CD1c-positive myeloid dendritic cell (primary cell): ENCODE measurements around the gene LIPC.

Source experiments
- DNase-seq: peaks from one replicate; pipeline ENCODE4 v3.0.0-alpha.2; 2016; ENCODE audit errors: extremely low spot score

Gene LIPC

DNA sequence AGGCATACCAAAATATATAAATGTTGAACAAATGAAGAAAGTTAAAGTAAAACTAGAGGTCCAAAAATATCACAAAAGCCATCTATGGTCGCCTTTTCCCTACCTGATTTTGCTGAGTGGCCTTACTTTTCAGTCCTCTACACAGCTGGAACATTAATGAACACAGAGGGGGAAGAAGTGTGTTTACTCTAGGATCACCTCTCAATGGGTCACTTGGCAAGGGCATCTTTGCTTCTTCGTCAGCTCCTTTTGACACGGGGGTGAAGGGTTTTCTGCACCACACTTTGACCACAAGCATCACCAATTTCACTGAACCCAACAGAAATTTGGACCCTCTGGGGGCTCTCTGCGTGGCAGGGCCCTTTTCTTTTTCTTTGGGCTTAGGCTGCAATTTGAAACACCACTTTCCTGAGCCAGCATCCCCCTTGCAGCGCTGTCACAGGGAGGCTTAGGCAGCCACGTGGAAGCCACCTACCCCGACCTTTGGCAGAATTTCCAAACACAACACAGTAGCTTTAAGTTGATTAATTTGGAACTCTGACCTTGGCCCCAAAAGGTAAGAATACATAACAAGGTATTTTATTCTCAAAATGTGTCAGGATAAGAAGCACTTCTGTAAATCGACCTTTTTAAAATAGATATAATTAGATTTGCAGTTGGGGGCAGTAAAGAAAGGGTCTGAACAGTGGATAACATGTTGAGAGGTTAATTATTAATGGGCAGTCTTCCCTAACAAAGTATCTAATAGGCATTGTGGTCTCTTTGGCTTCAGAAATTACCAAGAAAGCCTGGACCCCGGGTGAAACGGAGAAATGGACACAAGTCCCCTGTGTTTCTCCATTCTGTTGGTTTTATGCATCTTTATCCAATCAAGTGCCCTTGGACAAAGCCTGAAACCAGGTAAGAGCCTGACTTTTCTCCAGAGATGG lies at the start of gene LIPC:
TSS of gene LIPC (plus strand) at position 771 of the 929 bp plus-strand sequence. CDS start at position 813, 42 bp downstream.
- no peak for DNase-seq

DNA sequence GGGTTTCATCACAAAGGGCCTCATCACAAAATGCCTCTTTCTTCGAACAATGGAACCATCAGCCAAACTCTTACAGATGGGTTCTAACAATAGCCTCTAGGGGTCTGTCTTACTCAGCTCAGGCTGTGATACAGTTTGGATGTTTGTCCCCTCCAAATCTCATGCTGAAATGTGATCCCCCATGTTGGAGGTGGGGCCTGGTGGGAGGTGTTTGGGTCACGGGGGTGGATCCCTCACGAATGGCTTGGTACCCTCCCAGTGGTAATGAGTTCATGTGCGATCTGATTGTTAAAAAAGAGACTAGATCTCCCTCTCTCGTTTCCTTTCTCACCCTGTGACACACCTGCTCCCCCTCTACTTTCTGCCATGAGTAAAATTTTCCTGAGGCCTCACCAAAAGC lies 47.9 kb upstream of the LIPC start:
- DNase-seq = no peak

DNA sequence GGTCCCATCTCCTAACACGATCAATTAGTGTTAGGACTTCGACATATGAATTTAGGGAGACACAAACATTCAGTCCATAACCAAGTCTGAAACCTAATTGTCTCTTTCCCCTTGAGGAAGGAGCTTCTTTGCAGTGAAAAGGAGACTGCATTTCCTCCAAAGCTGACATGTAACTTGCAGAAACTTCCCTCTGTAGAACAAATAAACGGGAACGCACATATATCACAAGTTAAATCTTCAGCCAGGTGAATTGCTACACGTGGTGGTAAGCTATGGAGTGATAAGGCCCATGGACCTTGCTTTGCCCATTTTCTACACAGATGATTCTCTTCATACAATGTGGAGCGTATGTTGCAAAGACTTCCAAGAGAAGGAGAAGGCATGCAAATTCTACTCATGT lies 47.1 kb upstream of the LIPC start:
- no peak for DNase-seq

DNA sequence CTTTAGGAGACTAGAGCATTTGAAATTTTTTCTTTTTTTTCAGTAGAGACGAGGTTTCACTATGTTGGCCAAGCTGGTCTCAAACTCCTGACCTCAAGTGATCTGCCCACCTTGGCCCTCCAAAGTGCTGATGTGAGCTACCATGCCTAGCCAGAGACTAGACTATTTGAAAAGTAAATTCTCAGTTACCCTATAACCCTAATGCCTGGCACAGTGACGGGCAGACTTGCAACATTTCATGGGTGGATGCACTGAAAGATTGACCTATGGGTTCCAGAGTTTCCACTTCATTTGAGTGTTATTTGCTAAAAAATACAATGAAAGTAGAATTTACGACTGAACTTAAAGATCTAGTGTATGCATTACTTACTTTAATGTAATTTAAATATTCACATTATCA lies 45.7 kb upstream of the LIPC start:
- no peak for DNase-seq

DNA sequence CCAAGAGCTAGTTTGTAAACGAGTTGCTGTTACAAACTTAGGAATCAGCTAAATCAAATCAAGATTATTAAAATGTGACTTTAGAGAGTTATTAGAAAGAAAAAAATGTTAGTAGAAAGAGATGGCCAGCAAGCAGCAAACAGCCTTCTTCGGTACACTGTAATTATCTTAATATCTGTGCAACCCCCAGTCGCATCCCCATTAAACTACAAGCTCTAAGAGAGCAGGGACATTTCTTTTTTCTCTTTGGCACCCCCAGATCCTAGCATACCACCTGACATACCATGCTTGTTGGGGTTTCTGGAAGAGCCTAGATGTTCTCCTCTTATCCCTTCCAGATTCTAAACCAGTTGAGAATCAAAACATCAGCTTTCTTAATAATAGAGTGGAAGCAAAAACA lies 45.1 kb upstream of the LIPC start:
- DNase-seq = no peak

DNA sequence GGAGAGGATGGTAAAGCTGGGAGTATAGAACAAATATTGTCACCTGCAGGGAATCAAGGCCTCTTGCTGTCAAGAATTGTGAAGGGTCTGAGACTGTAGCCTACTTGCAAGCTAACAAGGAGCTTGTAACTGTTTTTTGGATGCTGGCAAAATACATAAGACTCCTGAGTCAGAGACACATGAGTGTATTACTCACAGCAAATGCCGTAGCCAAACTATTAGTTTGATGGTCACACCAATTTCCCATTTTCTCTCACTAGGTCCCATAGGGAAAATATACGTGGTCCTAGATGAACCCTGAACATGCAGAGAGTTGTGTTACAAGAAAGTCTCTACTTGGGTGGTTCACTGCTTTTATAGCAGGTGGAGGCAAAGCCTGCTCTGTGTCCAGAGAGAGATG lies 44.7 kb upstream of the LIPC start:
- DNase-seq = no peak

DNA sequence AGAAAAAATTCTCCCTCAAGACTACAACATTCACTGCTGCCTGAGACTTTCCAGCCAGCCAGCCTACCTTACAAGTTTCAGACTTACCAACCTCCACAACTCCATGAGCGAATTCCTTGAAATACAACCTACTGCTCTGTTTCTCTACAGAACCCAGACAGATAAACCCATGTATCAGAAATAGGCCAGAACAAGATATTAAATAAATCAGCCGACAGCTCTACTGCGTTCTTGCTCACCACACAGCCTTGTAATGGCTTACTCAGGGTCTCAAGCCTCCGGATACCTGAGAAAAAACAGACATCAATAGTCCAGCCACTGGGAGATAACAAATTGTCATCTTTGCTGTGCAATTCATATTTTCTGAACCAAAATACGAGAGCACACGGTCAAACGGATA lies 43.6 kb upstream of the LIPC start:
- DNase-seq = no peak

DNA sequence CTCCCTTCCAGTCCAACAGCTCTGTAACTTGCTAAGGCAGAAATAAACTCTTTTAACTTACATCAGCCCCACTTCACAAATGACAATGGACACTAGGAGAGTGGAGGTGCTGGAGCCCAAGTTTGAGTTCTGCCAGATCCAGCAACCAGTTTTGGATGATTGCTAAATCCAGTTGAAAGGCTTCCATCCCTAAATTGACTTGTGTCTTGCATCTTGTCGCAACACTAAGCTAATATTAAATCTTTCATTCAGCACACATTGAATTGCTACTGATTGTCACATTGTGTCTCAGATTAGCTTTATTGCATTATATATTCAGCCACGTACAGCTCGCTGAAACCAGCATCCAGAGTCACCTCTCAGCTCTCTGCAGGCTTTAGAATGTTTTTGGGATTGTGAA lies 41.7 kb upstream of the LIPC start:
- DNase-seq = no peak

DNA sequence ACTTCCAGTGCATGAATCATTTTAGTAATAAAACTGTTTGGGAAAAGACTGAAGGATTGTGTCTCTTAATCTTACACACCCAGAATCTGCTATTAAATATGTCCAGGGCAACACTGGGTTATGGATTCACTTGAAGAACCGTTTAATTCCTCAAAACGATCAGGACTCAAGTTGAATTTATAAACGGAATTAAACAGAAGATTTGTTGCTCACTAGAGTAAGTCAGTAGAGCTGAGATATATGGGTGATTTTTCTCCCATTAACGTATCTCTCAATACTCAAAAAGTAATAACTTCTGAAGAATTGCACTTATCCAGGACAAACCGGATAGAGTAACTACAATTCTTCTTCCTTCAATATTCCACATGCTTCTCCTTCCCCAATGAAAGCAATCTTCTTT lies 41.1 kb upstream of the LIPC start:
- DNase-seq = no peak

DNA sequence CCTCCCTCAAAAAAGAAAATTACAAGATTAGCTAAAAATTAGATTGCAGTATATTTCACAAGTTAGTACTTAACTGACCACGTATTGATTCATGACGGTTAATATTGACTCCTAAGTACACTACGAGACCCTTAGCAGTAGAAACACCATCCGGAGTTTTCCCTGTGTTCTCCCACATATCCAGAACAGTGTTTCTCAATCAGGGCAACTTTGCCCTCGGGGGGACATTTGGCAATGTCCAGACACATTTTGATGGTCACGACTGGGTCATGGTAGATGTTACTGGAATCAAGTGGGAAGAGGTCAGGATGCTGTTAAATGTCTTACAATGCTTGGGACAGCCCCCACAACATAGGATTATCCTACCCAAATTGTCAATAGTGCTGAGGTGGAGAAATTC lies 40.7 kb upstream of the LIPC start:
- DNase-seq = no peak

DNA sequence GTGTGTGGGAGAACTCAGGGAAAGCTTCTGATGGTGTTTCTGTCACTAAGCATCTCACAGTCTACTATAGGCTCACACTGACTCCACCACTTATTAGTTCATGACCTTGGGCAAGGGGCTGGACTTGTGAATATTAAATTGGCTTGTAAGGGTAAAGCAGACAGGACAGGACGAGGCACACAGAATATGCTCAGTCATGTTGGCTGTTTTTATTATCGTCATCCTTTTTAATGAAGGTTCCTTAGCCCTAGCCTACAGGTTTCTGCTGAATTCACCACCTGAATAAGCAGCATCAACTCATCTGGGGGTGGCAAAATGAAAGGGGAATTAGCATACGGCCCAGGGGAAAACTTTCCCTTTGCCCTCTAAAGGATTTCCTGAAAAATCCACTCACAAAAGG lies 39.6 kb upstream of the LIPC start:
- no peak for DNase-seq

DNA sequence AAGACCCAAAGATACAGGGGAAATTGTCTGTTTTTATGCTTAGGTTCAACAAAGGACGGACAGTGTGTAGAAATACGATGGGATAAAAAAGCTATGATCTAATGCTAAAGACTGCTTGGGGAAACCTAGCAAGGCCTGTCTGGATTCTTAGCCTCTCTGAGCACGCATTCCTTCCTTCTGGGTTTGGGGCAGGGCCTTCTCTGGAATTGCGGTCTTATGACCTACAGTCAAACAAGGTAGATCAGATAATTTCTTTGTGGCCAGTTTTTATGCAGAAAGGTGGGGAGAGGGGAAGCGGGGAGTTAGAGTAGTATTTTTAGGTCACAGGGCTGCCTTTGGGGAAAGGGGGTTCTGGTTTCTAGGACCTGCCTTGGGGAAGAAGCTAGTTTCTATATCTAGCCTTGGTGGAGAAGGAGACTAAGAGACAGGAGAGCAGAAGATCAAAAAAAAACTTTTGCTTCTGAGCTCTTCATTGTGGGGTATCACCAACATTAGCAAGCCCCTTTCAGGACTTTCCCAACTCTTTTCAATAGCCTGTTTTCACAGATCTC lies 39.1 kb upstream of the LIPC start:
- no peak for DNase-seq

DNA sequence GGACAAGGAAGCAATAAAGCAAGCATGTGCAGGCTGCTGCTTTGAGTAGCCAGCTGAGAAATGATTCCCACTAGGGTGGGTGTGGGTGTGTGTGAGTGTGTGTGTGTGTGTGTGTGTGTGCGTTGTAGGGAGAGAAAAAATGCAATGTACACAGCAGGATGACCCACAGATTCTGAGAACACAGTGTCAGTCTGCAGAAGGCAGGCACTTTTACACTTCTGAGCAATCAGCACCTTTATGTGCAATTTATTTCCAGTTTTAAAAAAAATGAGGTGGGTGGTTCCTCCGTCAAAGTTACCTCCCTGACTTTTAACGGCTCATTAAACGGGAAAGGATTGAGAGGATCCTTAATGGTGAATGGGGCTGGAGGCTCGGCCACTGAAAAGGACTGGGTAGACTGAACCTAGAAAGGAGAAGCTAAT lies 38.5 kb upstream of the LIPC start:
- DNase-seq = no peak

DNA sequence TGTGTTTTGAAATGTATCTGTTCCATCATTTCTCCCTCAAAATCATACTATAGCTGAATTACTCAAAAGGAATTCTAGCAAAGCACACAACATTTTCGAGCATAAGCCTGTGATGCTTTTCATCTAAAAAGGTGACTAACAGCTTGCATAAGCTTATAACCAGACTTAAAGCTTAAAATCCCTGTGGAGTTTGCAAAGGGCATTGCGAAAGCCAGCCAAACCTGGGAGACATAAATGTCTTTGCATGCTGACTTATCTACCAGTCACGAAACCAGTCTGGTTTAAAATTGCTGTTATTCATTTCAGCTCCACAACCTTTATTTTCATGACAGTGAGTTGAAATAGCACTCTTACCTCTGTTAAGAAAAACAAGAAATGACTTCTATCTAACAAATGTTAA lies 35.6 kb upstream of the LIPC start:
- DNase-seq = no peak

DNA sequence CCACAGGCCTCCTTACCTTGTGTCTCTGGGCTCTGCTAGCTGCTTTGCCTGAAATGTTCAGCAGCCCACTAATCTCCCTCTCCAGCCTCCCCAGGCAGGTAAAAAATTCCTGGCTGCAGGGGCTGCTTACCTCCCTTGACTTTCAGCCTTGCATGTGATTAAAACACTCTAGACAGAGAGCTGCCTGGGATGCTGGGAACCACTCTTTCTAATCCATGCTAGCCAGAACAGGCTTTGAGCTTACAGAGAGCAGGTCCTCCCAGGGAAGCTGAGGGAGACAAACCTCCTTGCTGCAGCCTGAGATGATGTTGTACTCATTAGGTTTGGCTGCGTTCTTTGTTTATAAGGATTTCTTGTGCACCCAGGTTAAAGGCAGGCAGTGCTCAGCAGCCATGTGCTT lies 33.7 kb upstream of the LIPC start:
- DNase-seq = no peak

DNA sequence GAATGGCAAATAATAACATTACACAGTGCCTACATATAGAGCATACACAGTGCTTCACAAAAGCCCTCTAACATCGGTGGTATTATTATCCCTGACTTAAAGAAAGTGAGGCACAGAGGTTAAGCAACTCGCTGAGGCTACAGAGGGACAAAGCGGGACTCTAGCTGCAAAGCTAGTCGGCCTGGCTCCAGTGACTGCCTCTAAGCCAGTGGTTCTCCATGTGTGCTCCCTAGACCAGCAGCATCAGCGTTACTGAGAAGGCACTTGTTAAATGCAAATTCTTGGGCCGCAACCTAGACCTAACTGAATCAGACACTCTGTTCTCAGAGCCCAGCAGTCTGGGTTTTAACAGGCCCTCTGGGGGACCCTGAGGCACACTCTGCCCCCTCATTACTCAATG lies 33.1 kb upstream of the LIPC start:
- no peak for DNase-seq

DNA sequence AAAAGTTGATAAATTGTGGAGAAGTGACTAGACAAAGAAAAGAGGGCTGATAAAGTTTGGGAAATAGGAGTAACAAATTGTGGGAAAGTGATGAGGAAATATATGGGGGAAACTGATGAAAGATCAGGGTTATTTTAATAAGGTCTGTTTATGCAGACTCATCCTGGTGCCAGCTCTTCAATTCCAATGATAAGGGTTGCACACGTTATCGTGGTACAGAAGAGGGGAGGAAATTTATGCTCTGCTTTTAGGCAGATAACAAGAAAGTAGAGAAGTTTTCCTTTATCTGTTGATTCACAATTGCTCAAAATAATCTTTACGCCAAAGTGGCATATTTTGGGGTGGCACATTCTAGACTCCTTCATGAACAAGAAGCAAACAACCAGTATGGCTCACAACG lies 32.1 kb upstream of the LIPC start:
- DNase-seq = no peak

DNA sequence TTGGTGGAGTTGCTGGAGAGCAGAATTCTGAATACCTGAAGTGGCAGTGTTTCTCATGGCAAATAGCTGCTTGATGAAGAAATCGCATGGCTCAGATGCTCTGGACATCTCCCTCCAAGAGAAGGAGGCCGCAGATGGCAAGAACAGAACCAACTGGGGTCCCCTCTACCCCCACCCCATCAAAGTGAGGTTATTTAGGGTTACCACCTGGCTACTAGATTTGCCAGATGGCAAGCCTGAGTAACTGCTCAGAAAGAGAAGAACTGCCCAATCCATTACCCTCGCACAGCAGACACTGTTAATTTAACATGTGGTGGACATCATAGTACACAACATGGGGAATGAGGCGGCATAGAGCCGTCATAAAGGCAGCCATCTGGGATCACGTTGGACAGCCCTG lies 30.5 kb upstream of the LIPC start:
- no peak for DNase-seq

DNA sequence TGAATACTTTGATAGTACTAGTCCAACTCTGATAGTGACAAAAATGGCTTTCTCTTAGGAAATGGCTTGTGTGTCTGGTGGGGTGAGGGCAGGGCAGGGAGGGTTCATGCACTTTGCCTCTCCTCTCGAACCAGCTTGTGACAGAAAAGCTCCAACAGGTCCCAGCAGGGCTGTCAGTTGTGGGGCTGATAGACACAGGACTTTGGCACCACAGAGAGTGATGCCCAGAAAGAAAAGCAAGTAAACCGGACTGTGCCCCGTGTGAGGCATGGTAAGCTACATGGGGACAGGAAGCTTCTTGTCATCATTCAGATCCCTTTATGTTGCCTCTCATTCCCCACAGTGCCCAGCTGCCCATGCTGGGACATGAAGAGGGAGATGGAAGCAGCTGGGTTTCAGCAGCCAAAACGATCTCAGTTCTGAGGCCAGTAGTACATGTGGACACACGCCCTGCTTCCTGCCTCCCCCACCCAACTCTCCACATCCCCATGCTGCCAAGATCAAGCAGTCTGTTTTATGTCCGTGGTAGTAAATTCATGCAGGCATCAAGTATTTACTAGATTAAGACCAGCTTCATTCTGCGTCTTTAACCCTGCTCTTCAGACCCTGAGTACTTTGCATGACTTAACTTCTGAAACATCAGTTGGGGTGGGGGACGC lies 29.7 kb upstream of the LIPC start:
- DNase-seq = no peak

DNA sequence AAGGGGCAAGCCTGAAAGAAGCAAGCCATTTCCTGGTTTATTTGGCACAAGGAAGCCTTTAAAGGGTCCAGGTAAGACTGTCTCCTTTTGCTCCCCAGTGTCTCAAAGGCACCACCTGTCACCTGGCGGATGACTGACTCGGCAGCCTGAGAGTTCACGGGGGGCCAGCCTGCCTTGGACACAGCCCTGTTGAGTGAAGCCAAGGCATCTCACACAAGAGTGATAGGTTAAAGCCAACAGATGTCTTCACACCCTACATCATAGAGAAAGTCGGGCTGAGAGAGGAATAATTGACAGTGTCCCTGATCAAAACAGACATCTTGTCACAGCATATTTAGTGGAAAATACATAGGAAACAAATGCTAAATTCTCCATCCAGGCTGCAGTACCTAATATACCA lies 28.2 kb upstream of the LIPC start:
- DNase-seq = no peak

DNA sequence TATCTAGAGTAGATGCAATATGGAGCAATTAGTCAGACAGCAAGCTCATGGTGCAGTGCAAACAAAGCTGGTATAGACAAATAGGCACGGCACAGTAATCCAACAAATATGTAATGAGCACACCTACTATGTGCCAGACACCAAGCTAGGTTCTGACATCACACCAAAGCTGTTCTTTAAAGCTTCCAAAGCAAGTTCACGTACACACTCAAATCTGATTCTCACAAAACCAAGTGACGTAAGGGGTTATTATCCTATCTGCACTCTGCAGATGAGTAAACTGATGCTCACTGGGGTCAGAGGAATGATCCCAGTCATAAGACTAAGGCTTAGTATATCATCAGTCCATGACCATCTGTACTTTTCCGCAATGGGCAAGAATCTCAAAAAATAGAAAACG lies 27.8 kb upstream of the LIPC start:
- DNase-seq = no peak

DNA sequence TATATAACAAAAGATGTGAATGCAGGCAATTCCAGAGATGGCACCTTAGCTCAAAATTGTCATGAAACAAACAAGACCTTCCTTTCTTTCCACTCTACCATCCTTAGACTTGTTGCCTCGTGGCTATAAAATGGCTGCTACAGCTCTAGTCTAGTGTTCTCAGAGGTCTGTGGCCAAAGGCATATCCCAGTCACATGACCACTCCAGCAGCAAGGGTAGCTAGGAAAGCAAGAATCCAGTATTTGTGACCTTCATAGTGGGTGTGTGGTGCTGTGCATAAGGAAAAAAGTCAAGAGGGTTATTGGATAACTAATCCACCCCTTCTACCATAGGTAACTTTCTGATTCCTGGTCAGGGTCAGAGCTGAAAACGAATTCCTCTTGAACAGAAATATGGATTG lies 27.1 kb upstream of the LIPC start:
- no peak for DNase-seq

DNA sequence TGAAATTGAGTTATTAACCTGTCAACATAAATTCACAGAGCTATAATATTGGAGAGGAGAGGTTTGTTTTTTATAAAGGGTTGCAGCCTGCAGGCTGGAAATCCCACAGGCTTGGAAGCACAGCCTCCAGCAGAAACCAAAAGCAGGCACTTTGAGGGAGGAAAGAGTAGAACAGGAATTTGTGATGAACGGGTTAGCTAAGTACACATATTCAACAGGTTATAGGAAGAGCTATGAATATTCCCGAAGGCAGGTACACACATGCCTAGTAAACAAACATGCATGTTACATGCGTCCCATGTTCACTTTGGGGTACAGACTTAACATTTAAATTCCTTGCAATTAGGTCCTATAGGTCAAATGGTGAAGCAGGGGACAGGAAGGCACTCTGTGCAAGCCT lies 25.9 kb upstream of the LIPC start:
- no peak for DNase-seq
